SK-N-SH (cell line): ENCODE data around the gene MYLK.

ENCODE experiments used
- CTCF ChIP-seq: fragments of 200-600 bp; sonication (generic); IDR thresholded peaks from 2 replicates; pipeline ENCODE4 v1.6.1; 2017; ENCODE audit warnings: antibody characterized with exemption, mild to moderate bottlenecking, moderate library complexity
- EP300 ChIP-seq, 2 experiments: IDR thresholded peaks; 2 replicates each; pipeline versions ENCODE4 v1.4.0 to v1.6.1; 2012; ENCODE audit warnings: borderline replicate concordance in 1 of 2, low read depth in 1 of 2, low read length in 1 of 2
- POLR2AphosphoS5 ChIP-seq: IDR thresholded peaks from 2 replicates; pipeline ENCODE4 v1.6.1; 2012; ENCODE audit warnings: low read depth, low read length
- RFX5 ChIP-seq: IDR thresholded peaks from 2 replicates; pipeline ENCODE4 v1.6.1; 2012; ENCODE audit warnings: mild to moderate bottlenecking, improper control_type of control experiment, low read length
- SMC3 ChIP-seq: IDR thresholded peaks from 2 replicates; pipeline ENCODE4 v1.6.1; 2012; ENCODE audit warnings: low read depth, low read length, improper control_type of control experiment

DNA sequence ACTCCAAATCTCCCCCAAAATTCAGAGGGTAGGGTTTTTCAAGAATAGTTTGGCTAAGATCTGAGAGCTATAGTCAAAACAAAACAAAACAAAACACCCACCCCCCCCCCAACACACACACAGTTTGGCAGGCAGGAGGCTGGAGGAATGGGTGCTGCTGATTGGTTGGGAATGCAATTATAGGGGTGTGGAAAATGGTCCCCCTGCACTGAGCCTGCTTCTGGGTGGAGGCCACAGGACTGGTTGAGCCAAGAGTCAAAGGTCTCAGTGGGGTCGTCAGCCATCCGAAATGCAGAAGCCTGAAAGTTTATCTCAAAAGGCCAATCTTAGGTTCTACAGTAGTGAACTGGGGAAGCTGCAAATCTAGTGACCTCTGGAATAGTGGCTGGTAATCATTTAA lies 296.7 kb downstream of the MYLK start:
- no peak for TF ChIP-seq SMC3
- no peak for TF ChIP-seq CTCF
- no peak for TF ChIP-seq RFX5
- no peak for TF ChIP-seq POLR2AphosphoS5
- TF ChIP-seq EP300 (IDR thresholded peaks at IDR 0.05; ENCODE audit: borderline replicate concordance in 1 of 2, low read depth in 1 of 2, low read length in 1 of 2): no peak
